ENCODE results near the gene CARD19.

CARD19 gene

GRCh38 chr9:93121316-93122241, 25.6 kb downstream of the CARD19 start:
- DNase-seq (ENCODE audit: low read depth) = no peak

- DNase-seq (ENCODE audit: low read depth) = no peak
Measured at GRCh38 chr9:93122721-93123221, 26.8 kb downstream of the CARD19 start.

- no peak for DNase-seq (ENCODE audit: low read depth)
Measured at GRCh38 chr9:93123561-93124283, 27.7 kb downstream of the CARD19 start.

- DNase-seq (ENCODE audit: low read depth) = no peak
Measured at GRCh38 chr9:93124793-93125192, 28.8 kb downstream of the CARD19 start.

- no peak for DNase-seq (ENCODE audit: low read depth)
Measured at GRCh38 chr9:93125331-93125894, 29.4 kb downstream of the CARD19 start.

- no peak for DNase-seq (ENCODE audit: low read depth)
Measured at GRCh38 chr9:93126151-93126781, 30.2 kb downstream of the CARD19 start.

GRCh38 chr9:93126825-93127368, 30.9 kb downstream of the CARD19 start:
- no peak for DNase-seq (ENCODE audit: low read depth)

GRCh38 chr9:93127395-93127911, 31.4 kb downstream of the CARD19 start:
- no peak for DNase-seq (ENCODE audit: low read depth)

- DNase-seq (ENCODE audit: low read depth) = no peak
Measured at GRCh38 chr9:93128011-93128714, 32.1 kb downstream of the CARD19 start.

- no peak for DNase-seq (ENCODE audit: low read depth)
Measured at GRCh38 chr9:93128715-93129224, 32.8 kb downstream of the CARD19 start.

- DNase-seq (ENCODE audit: low read depth) = no peak
Measured at GRCh38 chr9:93129286-93129685, 33.3 kb downstream of the CARD19 start.

- DNase-seq (ENCODE audit: low read depth) = no peak
Measured at GRCh38 chr9:93129691-93130500, 33.9 kb downstream of the CARD19 start.

- DNase-seq (ENCODE audit: low read depth) = no peak
Measured at GRCh38 chr9:93130861-93131481, 35.0 kb downstream of the CARD19 start.

GRCh38 chr9:93131599-93132286, 35.7 kb downstream of the CARD19 start:
- DNase-seq (ENCODE audit: low read depth) = no peak

- peak; percentile 38 for DNase-seq (ENCODE audit: low read depth)
Measured at GRCh38 chr9:93132287-93132927, 36.4 kb downstream of the CARD19 start.

GRCh38 chr9:93132946-93133680, 37.1 kb downstream of the CARD19 start:
- DNase-seq (ENCODE audit: low read depth) = peak; percentile 32

GRCh38 chr9:93133681-93134014, 37.6 kb downstream of the CARD19 start:
- DNase-seq (ENCODE audit: low read depth) = no peak

Measured in GM04503 (cell line).